ENCODE data around the gene PRDM2.

GRCh38 chr1:13664451-13664850, 35.5 kb upstream of the PRDM2 start:
- TF ChIP-seq FOXM1 (IDR thresholded peaks at IDR 0.05; ENCODE audit: low read depth) = no peak
- TF ChIP-seq POLR2AphosphoS5 (IDR thresholded peaks at IDR 0.05; ENCODE audit: low read depth, low read length) = no peak
- no peak for TF ChIP-seq NFIC (IDR thresholded peaks at IDR 0.05; ENCODE audit: borderline replicate concordance)
- TF ChIP-seq MAX (IDR thresholded peaks at IDR 0.05; ENCODE audit: low read depth) = no peak
- no peak for TF ChIP-seq CHD2 (IDR thresholded peaks at IDR 0.05; ENCODE audit: low read length, partially characterized antibody)
- no peak for TF ChIP-seq JUND (IDR thresholded peaks at IDR 0.05)
